ENCODE measurements around the gene ATAD2B. TPM values are rescaled to one million over a fixed set of nuclear protein-coding genes. Genes with fewer than 3 reads are reported as not detected.

ATAD2B gene
- total RNA-seq, 4 donors from 2014 or later, result 41.9 to 71.0 (median 53.1) TPM

DNA sequence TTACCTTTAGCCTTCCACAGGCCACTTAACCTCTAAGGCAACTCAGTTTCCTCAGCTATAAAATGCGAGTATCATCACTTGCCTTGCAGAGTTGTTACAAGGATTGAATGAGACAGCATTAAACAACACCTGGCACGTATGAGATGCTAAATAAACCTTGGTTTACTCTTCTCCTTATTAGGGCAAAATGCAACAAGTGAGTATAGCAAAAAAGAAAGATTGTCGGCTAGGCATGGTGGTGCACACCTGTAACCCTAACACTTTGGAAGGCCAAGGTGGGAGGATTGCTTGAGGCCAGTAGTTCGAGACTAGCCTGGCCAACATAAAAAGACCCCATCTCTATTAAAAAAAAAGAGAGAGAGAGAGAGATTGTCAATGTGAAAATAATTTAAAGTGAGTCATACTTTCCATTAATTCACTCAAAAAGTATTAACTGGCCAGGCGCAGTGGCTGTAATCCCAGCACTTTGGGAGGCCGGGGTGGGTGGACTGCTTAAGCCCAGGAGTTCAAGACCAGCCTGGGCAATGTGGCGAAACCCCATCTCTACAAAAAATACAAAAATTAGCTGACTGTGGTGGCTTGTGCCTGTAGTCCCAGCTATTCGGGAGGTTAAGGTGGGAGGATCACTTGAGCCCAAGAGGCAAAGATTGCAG is 8.0 kb downstream of the ATAD2B start:
- no peak for TF ChIP-seq POLR2A (IDR thresholded peaks at IDR 0.05)
- TF ChIP-seq, protein P1, sequence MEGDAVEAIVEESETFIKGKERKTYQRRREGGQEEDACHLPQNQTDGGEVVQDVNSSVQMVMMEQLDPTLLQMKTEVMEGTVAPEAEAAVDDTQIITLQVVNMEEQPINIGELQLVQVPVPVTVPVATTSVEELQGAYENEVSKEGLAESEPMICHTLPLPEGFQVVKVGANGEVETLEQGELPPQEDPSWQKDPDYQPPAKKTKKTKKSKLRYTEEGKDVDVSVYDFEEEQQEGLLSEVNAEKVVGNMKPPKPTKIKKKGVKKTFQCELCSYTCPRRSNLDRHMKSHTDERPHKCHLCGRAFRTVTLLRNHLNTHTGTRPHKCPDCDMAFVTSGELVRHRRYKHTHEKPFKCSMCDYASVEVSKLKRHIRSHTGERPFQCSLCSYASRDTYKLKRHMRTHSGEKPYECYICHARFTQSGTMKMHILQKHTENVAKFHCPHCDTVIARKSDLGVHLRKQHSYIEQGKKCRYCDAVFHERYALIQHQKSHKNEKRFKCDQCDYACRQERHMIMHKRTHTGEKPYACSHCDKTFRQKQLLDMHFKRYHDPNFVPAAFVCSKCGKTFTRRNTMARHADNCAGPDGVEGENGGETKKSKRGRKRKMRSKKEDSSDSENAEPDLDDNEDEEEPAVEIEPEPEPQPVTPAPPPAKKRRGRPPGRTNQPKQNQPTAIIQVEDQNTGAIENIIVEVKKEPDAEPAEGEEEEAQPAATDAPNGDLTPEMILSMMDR (IDR thresholded peaks at IDR 0.05), result no peak
- no peaks in the 10 kb centered on the region for H3K27me3 ChIP-seq
- no peak overlapping the region for H3K4me3 ChIP-seq
- H3K4me1 ChIP-seq, result peaks cover 0 to 13% (median 2%) of the 10 kb centered on the region in 4 donors
- no peaks in the 10 kb centered on the region for H3K9me3 ChIP-seq
- no peaks in the 10 kb centered on the region for H3K36me3 ChIP-seq
- no peak for DNase-seq
- H3K27ac ChIP-seq, result no peak overlapping the region

DNA sequence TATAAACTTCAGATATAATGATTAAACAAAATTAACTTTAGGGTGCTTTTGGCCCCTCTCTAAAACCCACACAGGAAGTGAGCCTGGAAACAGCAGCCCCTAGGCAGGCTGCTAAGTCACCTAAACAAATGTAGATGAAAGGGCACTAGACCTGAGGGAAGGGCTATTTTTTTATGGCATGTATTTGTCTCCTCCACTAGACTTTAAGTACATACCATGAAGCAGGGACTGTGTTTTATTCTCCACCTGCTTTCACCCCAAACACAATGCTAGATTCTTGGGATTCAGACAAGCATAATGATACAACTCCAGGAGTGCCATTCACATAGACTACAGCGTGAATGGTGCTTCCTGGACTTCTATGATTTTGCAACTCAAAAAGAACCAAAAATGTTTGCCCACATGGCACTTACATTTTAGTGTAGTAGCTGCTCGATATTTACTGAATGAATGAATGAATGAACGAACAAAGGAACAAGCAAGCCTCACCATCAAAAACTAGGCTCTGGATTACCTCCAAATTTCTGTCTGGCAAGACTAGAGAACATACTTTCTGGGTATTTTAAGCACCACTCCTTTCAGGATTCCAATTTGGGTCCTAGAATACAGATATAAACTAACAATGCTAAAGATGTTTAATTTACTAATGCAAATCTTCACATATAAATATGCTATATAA is 10.1 kb downstream of the ATAD2B start:
- Histone ChIP-seq H3K27ac (no peak overlapping the region), H3K27me3 (no peaks in the 10 kb centered on the region), H3K4me1 (peaks cover 0 to 13% (median under 1%) of the 10 kb centered on the region in 4 donors), H3K9me3 (no peaks in the 10 kb centered on the region), H3K36me3 (no peaks in the 10 kb centered on the region), H3K4me3 (no peak overlapping the region)
- no peak for TF ChIP-seq POLR2A (IDR thresholded peaks at IDR 0.05)
- TF ChIP-seq, protein P1 (IDR thresholded peaks at IDR 0.05), result no peak
- no peak for DNase-seq

DNA sequence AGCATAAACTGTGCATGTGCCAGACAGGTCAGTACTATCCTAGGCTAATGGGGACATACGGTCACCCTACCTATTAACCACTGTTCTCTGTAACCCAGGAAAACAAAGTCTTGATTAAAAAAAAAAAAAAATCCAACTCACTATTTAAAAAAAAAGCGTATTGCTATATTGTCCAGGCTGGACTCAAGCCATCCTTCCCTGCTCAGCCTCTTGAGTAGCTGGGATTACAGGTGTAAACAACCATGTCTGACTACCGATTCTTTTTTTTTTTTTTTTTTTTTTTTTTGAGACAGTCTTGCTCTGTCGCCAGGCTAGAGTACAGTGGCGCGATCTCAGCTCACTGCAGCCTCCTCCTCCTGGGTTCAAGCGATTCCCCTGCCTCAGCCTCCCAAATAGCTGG is 11.6 kb downstream of the ATAD2B start:
- H3K36me3 ChIP-seq, result peaks cover 0 to 5% (median 0%) of the 10 kb centered on the region in 3 donors
- H3K4me1 ChIP-seq, result peaks cover 0 to 13% (median 0%) of the 10 kb centered on the region in 4 donors
- no peaks in the 10 kb centered on the region for H3K27me3 ChIP-seq
- H3K27ac ChIP-seq, result no peak overlapping the region
- no peak overlapping the region for H3K4me3 ChIP-seq
- H3K9me3 ChIP-seq, result no peaks in the 10 kb centered on the region
- TF ChIP-seq, protein P1 (IDR thresholded peaks at IDR 0.05), result no peak
- TF ChIP-seq POLR2A (IDR thresholded peaks at IDR 0.05), result no peak
- DNase-seq, result no peak

DNA sequence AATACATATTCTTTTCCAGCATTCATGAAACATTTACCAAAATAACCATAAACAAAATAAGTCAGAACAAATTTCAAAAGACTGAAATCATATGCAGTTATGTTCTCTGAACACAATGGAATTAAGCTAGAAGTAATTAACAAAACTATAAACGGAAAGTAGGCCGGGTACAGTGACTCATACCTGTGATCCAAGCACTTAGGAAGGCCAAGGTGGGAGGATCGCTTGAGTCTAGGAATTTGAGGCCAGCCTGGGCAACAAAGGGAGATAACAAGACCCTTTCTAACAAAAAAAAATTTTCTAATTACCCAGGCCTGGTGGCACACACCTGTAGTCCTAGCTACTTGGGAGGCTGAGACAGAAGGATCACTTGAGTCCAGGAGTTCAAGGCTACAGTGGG is 14.9 kb downstream of the ATAD2B start:
- H3K36me3 ChIP-seq, result peaks cover 0 to 5% (median 0%) of the 10 kb centered on the region in 3 donors
- no peak for TF ChIP-seq POLR2A (IDR thresholded peaks at IDR 0.05)
- TF ChIP-seq, protein P1 (IDR thresholded peaks at IDR 0.05), result no peak
- DNase-seq, result no peak

DNA sequence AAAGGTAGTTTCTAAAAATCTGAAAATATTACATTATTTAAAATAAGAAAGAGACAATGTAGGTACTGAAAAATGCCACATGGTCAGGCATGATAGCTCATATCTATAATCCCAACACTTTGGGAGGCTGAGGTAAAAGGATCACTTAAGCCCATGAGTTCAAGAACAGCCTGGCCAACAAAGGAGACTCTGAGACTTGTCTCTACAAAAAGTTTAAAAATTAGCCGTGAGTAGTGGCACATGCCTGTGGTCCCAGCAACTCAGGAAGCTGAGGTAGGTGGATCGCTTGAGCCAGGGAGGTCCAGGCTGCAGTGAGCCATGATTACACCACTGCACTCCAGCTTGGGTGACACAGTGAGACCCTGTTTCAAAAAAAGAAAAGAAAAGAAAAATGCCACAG is 21.8 kb downstream of the ATAD2B start:
- DNase-seq, result no peak
- TF ChIP-seq, protein P1 (IDR thresholded peaks at IDR 0.05), result no peak
- H3K9me3 ChIP-seq, result no peaks in the 10 kb centered on the region
- H3K27ac ChIP-seq, result no peak overlapping the region
- peaks cover 0 to 36% (median 2%) of the 10 kb centered on the region in 4 donors for H3K4me1 ChIP-seq
- H3K4me3 ChIP-seq, result no peak overlapping the region
- no peaks in the 10 kb centered on the region for H3K36me3 ChIP-seq
- no peaks in the 10 kb centered on the region for H3K27me3 ChIP-seq

More for the DNA sequence above, 14.9 kb downstream of the ATAD2B start:
- Histone ChIP-seq H3K9me3 (no peaks in the 10 kb centered on the region), H3K4me1 (no peaks in the 10 kb centered on the region), H3K27me3 (no peaks in the 10 kb centered on the region), H3K4me3 (no peak overlapping the region), H3K27ac (no peak overlapping the region)
